CD4-positive, alpha-beta memory T cell (primary cell): ENCODE data around the gene PPP1R27. TPM values are rescaled to one million over a fixed set of nuclear protein-coding genes. Genes with fewer than 3 reads are reported as not detected.

Source experiments
- CTCF ChIA-PET: fragments of 350-600 bp; sonication (Branson Sonifier 250); formaldehyde crosslinking; loops from one replicate; lab custom pipeline; 2021; ENCODE audit warnings: inconsistent platforms; ENCODE audit not compliant: partially characterized antibody; lab: Charles Lee
- POLR2A ChIA-PET: fragments of 350-600 bp; sonication (Branson Sonifier 250); formaldehyde crosslinking; loops from one replicate; lab custom pipeline; 2021; ENCODE audit not compliant: partially characterized antibody; lab: Charles Lee
- DNase-seq, 5 donors: peaks; one replicate each; pipeline versions ENCODE4 v3.0.0 to v3.0.0-alpha.2; 2020 to 2022; ENCODE audit warnings: mixed read lengths in 1 of 5
- H3K27ac ChIP-seq: one replicate; pipeline ENCODE4 v1.7.0; 2013; ENCODE audit warnings: low read depth, low read length
- H3K27me3 ChIP-seq: 2 replicates; pipeline ENCODE4 v1.7.0; 2013; ENCODE audit warnings: mild to moderate bottlenecking, low read length, moderate library complexity; ENCODE audit not compliant: insufficient read depth
- H3K36me3 ChIP-seq: 2 replicates; pipeline ENCODE4 v1.7.0; 2013; ENCODE audit warnings: mild to moderate bottlenecking, low read length, moderate library complexity; ENCODE audit not compliant: insufficient read depth
- H3K4me1 ChIP-seq: 2 replicates; pipeline ENCODE4 v1.7.0; 2013; ENCODE audit warnings: mild to moderate bottlenecking, low read length, moderate library complexity; ENCODE audit not compliant: insufficient read depth
- H3K4me3 ChIP-seq, 2 donors: one replicate each; pipeline ENCODE4 v1.7.0; 2013; ENCODE audit warnings: low read length in 2 of 2, mild to moderate bottlenecking in 1 of 2
- H3K9me3 ChIP-seq, 2 donors: one replicate each; pipeline ENCODE4 v1.7.0; 2013; ENCODE audit warnings: low read length in 2 of 2, control low read depth in 1 of 2; ENCODE audit not compliant: control insufficient read depth in 1 of 2
- H3K27ac Mint-ChIP-seq, 7 donors: one replicate each; pipeline ENCODE4 v1.8.0; 2020 to 2021; ENCODE audit warnings: mixed read lengths in 7 of 7, mild to moderate bottlenecking in 6 of 7, inconsistent platforms in 3 of 7, moderate library complexity in 3 of 7
- H3K27me3 Mint-ChIP-seq, 2 donors: one replicate each; pipeline ENCODE4 v1.8.0; 2020 to 2021; ENCODE audit warnings: mixed read lengths in 2 of 2
- H3K36me3 Mint-ChIP-seq, 2 donors: one replicate each; pipeline ENCODE4 v1.8.0; 2020 to 2021; ENCODE audit warnings: mixed read lengths in 2 of 2, inconsistent platforms in 1 of 2, mild to moderate bottlenecking in 1 of 2
- H3K4me1 Mint-ChIP-seq, 4 donors: one replicate each; pipeline ENCODE4 v1.8.0; 2020 to 2021; ENCODE audit warnings: mixed read lengths in 4 of 4, mild to moderate bottlenecking in 1 of 4
- H3K4me3 Mint-ChIP-seq, 8 donors: one replicate each; pipeline ENCODE4 v1.8.0; 2020 to 2021; ENCODE audit warnings: mixed read lengths in 8 of 8, mild to moderate bottlenecking in 7 of 8, moderate library complexity in 6 of 8, inconsistent platforms in 3 of 8
- H3K9me3 Mint-ChIP-seq, 8 donors: one replicate each; pipeline ENCODE4 v1.8.0; 2020 to 2021; ENCODE audit warnings: mixed read lengths in 8 of 8, mild to moderate bottlenecking in 5 of 8, inconsistent platforms in 3 of 8, moderate library complexity in 1 of 8
- intact Hi-C: fragments of 100-400 bp; cut with micrococcal nuclease; formaldehyde crosslinking; loops from one replicate; pipeline ENCODE4 v1.15.1; 2023
- polyA plus RNA-seq, 2 donors: library from polyadenylated mRNA; unstranded; fragments of 300-500 nt; fragmentation: Illumina TruSeq; gene quantifications; one replicate each; pipeline ENCODE4 v1.2.3, GENCODE V29; 2021
- total RNA-seq, 2 experiments: library from RNA; stranded (reverse); gene quantifications; one replicate each; pipeline ENCODE4 v1.2.3, GENCODE V29; 2021

PPP1R27 gene
- total and polyA plus RNA-seq, 4 experiments from 2014 or later: 0.18 TPM; not detected in 3

DNA sequence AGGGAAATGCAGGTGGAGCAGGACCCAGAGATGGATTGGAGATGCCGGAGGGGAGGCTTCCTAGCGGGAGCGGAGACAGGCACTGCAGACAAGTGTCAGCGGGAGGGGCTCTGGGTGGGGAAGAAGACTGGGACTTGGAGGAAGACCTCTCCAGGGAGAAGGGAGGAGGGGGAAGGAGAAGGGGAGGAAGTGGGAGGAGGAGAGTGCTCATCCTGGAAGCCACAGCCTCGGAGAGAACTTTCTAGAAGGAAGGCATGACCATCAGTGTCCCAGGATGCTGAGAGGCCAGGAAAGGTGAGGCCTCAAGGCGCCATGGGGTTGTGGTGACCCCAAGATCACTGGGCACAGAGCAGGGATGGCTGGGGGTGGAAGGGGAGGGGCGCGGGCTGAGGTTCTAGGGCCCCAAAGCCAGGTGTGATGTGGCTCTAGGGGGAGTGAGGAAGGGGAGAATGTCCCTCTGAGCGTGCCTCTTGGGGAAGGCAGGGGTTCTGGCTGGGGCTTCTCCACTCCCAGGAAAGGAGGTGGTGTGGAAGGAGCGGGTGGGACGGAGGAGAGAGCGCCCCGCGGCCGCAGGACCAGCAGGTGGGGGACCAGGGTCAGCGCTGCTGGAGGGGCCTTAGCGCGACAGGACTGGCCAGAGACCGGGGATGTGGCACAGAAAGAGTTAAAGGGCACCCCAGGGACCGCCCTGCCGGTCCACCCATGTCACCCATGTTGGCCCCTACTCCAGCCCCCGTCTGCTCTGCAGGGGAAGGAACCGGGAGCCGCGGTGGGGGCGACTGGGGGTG, 31.8 kb downstream of the PPP1R27 start:
- ChIA-PET CTCF (no interaction called here), POLR2A (no interaction called here)
- no peaks in the 10 kb centered on the region for H3K36me3 Mint-ChIP-seq
- H3K9me3 Mint-ChIP-seq: peaks cover 0 to 3% (median 0%) of the 10 kb centered on the region in 8 donors
- H3K4me1 Mint-ChIP-seq: peaks cover 0 to 3% (median 0%) of the 10 kb centered on the region in 4 donors
- no peak overlapping the region for H3K27ac ChIP-seq
- intact Hi-C loops: no loop called here
- H3K27me3 ChIP-seq: peaks cover 15% of the 10 kb centered on the region
- no peaks in the 10 kb centered on the region for H3K36me3 ChIP-seq
- H3K27me3 Mint-ChIP-seq: peaks cover 26% of the 10 kb centered on the region in 2 donors
- no peak overlapping the region for H3K27ac Mint-ChIP-seq
- H3K4me3 ChIP-seq: no peak overlapping the region
- H3K9me3 ChIP-seq: no peaks in the 10 kb centered on the region
- no peak for DNase-seq
- H3K4me3 Mint-ChIP-seq: peak overlapping the region in 2 of 8 donors; percentile 26 to 62
- no peaks in the 10 kb centered on the region for H3K4me1 ChIP-seq

DNA sequence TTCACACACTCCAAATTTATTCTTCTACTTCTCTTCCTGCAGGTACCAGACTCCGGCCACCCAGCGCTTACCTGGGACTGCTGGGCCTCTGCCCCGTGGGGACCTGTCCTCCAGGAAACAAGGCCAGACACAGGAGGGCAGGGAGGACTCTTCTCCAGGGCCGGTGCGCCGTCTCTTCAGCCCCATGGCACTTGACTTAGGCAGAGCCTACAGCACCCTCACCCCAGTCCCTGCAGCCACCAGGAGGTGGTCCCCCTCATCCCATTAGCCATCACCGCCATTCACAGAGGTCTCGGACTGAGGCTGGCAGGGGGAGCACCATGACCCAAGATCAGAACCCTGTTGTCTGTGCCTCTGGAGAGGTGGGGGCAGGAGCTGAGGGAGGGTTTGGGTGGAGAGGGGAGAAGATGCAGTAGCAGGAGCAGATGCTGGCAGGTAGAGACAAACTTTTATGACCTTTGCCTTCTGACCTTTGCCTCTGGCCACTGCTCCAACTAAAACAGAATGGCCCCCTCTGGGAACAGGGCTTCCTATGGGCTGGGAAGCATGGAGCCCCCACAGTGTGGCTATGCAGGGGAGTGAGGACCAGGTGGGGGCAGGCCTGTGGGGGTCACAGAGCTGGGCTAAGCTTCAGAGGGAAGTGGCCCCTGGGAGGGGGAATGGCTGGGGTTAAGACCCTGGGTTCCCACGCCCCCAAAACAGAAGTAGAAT, 32.6 kb downstream of the PPP1R27 start:
- no peaks in the 10 kb centered on the region for H3K36me3 ChIP-seq
- Mint-ChIP-seq H3K36me3 (no peaks in the 10 kb centered on the region), H3K27ac (peak overlapping the region in 1 of 7 donors; percentile 42), H3K4me1 (peaks cover 0 to 3% (median 0%) of the 10 kb centered on the region in 4 donors), H3K9me3 (peaks cover 0 to 3% (median 0%) of the 10 kb centered on the region in 8 donors), H3K4me3 (peak overlapping the region in 1 of 8 donors; percentile 26), H3K27me3 (peaks cover 26% of the 10 kb centered on the region in 2 donors)
- ChIA-PET CTCF (no interaction called here), POLR2A (no interaction called here)
- no peaks in the 10 kb centered on the region for H3K9me3 ChIP-seq
- H3K27ac ChIP-seq: no peak overlapping the region
- H3K4me3 ChIP-seq: no peak overlapping the region
- intact Hi-C loops: no loop called here
- H3K4me1 ChIP-seq: no peaks in the 10 kb centered on the region
- DNase-seq: no peak
- peaks cover 15% of the 10 kb centered on the region for H3K27me3 ChIP-seq

DNA sequence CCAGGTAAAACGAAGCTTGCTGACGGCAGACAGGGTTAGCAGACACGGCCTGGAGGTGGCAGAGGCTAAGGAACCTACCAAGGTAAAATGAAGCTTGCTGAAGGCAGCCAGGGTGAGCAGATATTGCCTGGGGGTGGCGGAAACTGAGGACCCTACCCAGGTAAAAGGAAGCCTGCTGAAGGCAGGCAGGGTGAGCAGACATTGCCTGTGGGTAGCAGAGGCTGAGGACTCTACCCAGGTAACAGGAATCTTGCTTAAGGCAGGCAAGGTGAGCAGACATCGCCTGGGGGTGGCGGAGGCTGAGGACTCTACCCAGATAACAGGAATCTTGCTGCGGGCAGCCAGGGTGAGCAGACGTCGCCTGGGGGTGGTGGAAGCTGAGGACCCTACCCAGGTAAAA, 33.5 kb downstream of the PPP1R27 start:
- intact Hi-C loops: no loop called here
- Mint-ChIP-seq H3K27ac (no peak overlapping the region), H3K4me1 (peaks cover 0 to 3% (median 0%) of the 10 kb centered on the region in 4 donors), H3K9me3 (peaks cover 0 to 3% (median 0%) of the 10 kb centered on the region in 8 donors), H3K36me3 (no peaks in the 10 kb centered on the region), H3K27me3 (peaks cover 26% of the 10 kb centered on the region in 2 donors), H3K4me3 (no peak overlapping the region)
- Histone ChIP-seq H3K4me1 (no peaks in the 10 kb centered on the region), H3K36me3 (no peaks in the 10 kb centered on the region), H3K27ac (no peak overlapping the region), H3K27me3 (peaks cover 15% of the 10 kb centered on the region), H3K4me3 (no peak overlapping the region), H3K9me3 (no peaks in the 10 kb centered on the region)
- CTCF ChIA-PET: no interaction called here
- DNase-seq: no peak
- POLR2A ChIA-PET: no interaction called here

DNA sequence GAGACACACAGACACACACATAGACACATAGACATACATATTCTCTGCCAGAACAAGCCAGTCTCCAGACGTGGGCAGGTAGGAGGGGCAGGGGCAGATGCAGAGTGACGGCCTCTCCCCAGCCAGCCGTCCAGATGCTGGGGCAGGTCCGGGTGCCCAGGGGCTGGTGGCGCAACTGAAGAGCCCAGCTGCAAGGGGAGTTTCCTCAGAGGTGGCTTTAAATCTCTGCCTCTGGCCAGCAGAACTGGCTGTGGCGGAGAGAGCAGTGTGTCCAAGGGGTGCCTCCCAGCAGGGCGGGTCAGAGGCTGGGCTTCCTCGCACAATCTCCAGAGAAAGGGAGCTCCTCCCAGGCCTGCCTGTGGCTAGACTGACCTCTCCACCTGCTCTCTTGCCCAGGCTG, 40.3 kb downstream of the PPP1R27 start:
- Histone ChIP-seq H3K9me3 (no peaks in the 10 kb centered on the region), H3K36me3 (no peaks in the 10 kb centered on the region), H3K27me3 (no peaks in the 10 kb centered on the region), H3K4me1 (no peaks in the 10 kb centered on the region), H3K4me3 (no peak overlapping the region), H3K27ac (no peak overlapping the region)
- no peak for DNase-seq
- peaks cover 1 to 2% of the 10 kb centered on the region in 2 donors for H3K27me3 Mint-ChIP-seq
- H3K4me3 Mint-ChIP-seq: no peak overlapping the region
- POLR2A ChIA-PET: no interaction called here
- intact Hi-C loops: no loop called here
- H3K36me3 Mint-ChIP-seq: no peaks in the 10 kb centered on the region
- H3K27ac Mint-ChIP-seq: no peak overlapping the region
- H3K9me3 Mint-ChIP-seq: no peaks in the 10 kb centered on the region
- H3K4me1 Mint-ChIP-seq: no peaks in the 10 kb centered on the region
- CTCF ChIA-PET: no interaction called here

DNA sequence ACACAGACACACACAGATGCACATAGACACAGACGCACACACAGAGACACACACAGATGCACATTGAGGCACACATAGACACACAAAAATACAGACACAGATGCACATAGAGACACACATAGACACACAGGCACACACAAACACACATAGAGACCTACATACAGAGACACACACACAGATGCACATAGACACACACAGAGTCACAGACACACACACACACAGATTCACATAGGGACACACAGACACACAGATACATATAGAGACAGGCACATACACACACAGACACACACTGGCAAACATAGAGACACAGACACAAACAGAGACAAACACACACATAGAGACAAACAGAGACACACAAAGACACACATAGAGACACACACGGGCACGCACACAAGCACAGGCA, 40.8 kb downstream of the PPP1R27 start:
- H3K4me1 ChIP-seq: no peaks in the 10 kb centered on the region
- no peak overlapping the region for H3K4me3 Mint-ChIP-seq
- intact Hi-C loops: no loop called here
- no peaks in the 10 kb centered on the region for H3K36me3 Mint-ChIP-seq
- no peaks in the 10 kb centered on the region for H3K9me3 ChIP-seq
- H3K4me3 ChIP-seq: no peak overlapping the region
- DNase-seq: no peak
- CTCF ChIA-PET: no interaction called here
- peaks cover under 1% of the 10 kb centered on the region in 2 donors for H3K27me3 Mint-ChIP-seq
- no peaks in the 10 kb centered on the region for H3K4me1 Mint-ChIP-seq
- H3K27ac ChIP-seq: no peak overlapping the region
- no peak overlapping the region for H3K27ac Mint-ChIP-seq
- H3K36me3 ChIP-seq: no peaks in the 10 kb centered on the region
- no peaks in the 10 kb centered on the region for H3K9me3 Mint-ChIP-seq
- H3K27me3 ChIP-seq: no peaks in the 10 kb centered on the region
- POLR2A ChIA-PET: no interaction called here

DNA sequence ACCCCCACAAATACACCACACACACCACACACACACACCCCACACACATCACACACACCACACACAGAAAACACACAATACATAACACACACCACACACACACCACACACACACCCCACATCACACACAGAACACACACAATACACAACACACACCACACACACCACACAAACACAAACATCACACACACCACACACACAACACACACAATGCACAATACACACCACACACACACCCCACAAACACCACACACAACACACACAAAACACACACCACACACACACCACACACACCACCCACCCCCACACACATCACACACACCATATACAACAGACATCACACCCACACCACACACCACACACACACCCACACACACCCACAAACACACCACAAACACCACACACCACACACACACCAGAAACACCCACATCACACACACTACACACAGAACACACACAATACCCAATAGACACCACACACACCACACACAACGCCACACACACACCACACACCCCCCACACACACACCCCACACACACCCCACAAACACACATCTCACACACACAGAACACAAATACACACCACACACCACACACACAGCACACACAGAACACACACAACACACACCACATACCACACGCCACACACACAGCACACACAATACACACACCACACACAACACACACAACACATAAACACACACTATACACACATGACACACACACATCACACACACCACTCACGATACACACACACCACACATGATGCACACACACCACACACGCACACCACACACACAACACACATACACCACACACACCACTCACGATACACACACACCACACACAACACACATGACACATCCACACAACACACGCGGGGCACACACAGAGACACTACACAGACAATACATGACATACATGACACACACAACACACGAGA, 41.9 kb downstream of the PPP1R27 start:
- H3K9me3 Mint-ChIP-seq: no peaks in the 10 kb centered on the region
- intact Hi-C loops: no loop called here
- H3K27ac Mint-ChIP-seq: no peak overlapping the region
- H3K4me1 ChIP-seq: no peaks in the 10 kb centered on the region
- no peaks in the 10 kb centered on the region for H3K36me3 ChIP-seq
- POLR2A ChIA-PET: no interaction called here
- no peaks in the 10 kb centered on the region for H3K4me1 Mint-ChIP-seq
- no peaks in the 10 kb centered on the region for H3K36me3 Mint-ChIP-seq
- no peak overlapping the region for H3K27ac ChIP-seq
- CTCF ChIA-PET: no interaction called here
- no peaks in the 10 kb centered on the region for H3K27me3 ChIP-seq
- no peaks in the 10 kb centered on the region for H3K27me3 Mint-ChIP-seq
- H3K4me3 Mint-ChIP-seq: no peak overlapping the region
- H3K4me3 ChIP-seq: no peak overlapping the region
- DNase-seq: no peak
- H3K9me3 ChIP-seq: no peaks in the 10 kb centered on the region
